NCI-H1092 (cell line): ENCODE results near the gene LMOD3.

Source experiments
- DNase-seq: peaks from one replicate; lab custom pipeline; 2025; lab: John Stamatoyannopoulos, UW

LMOD3 gene

DNA sequence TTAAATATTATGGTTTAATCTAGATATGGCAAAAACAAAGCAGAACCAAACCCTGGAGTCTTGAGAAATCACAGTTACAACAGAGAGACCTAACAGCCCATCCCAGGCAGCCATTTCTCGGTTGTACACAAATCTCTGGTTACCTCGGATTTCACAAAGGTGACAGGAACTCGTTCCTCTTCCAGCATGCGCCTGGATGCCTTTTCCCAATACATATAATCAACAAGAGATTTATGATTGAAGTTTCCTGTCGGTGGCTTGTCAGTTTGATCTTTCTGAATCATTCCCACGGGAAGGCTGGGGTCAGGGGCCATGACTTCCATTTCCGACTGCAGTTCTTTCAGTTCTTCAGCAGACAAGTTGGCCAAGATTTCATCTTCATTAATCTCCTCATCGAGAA is 445 bp downstream of the LMOD3 start:
- no peak for DNase-seq

- DNase-seq = no peak
These were observed 882 bp downstream of the LMOD3 start for GRCh38 chr3:69121513-69121912.

GRCh38 chr3:69120879-69121464 is 1.4 kb downstream of the LMOD3 start:
- DNase-seq = peak; percentile 43

GRCh38 chr3:69119681-69120080 is 2.7 kb downstream of the LMOD3 start:
- no peak for DNase-seq

- no peak for DNase-seq
These were observed 3.3 kb downstream of the LMOD3 start for GRCh38 chr3:69119138-69119537.

DNA sequence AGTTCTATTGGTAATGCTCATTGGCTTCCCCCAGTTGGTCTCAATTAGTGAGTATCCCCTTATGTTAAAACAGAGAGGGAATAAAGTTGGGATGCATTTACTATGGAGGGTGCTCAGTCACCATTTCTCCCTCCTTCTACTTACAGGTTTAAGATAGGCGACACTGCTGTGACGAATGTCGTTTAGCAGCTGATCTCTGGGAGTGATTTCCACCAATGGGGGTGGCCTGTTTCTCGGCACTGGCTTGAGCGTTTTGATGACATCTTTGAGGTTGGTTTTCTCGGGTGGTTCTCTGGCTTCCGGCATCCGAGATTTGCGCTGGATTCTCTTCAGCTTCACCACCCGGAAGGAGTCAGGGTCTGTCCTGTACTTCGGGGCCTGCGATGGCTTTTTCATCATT is 3.8 kb downstream of the LMOD3 start:
- DNase-seq = no peak

DNA sequence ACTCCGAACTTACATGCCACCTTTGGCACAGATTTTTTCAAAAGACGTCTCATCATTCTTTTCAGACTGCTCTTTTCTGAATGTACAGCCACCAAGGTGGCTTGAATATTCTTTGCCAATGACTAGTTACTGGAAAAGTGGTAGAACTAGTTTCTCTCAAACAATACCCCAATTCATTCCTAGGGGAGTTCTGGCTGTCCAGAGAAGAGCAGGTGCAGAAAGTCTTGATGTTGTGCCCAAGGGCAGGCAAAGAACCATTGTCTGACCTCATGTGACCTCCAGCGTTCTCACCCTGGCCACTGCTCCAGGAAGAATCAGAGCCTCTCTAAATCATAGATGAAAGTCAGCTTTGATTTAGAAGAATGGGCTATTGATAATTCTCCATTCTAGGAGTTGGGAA is 5.5 kb downstream of the LMOD3 start:
- no peak for DNase-seq

DNA sequence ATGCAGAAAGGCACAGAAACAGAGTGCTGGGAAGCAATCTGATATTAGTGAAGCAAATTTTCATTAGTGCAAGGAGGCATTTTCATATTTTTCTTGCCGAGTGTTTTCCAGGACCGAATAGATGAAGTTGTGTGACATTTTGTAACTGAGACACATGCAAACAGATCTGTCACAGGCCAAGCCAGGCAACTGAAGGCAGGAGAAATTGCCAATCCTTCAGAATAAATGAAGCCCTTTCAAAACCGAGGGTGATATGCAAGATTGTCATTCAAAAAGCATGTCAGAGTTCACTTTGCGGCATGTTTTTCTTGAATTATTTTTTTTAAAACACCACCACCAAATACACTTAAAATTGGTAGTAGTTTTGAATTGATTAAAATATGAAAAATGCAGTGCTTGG is 6.2 kb downstream of the LMOD3 start:
- no peak for DNase-seq

DNA sequence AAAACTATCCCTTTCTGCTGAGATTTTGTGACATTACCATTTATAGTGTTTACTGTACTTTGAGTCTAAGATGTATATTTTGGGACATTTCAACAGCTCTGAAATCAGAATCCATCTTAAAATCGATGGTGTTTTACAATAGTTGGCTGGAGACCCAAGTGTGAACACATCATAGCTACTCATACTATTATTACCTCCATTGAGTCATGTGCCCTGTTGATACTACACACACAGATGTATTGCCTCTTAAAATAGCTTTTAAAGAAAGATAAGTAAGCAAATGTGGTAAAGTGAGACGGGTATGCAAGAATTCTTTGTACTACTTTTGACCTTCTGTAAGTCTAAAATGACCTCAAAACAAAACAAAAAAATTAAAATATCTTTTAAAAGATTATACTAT is 6.7 kb downstream of the LMOD3 start:
- DNase-seq = no peak

DNA sequence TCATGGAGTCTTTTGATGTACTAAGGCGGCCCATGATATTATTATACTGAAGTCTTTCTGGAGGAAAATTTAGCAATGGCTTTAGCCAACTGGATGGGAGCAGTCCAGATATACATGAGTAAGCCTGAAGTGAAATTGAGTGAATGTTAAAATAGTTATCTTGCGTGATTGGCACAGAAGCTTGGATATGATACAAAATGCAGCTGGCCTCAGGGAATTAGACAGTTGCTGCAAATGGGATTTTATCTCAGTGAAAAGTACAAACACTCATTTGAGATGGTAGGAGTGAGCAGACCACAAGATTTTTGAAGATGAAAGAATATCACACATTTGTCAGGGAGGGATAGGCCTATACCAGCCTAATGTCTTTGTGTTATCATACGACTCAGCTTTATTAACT is 8.9 kb downstream of the LMOD3 start:
- DNase-seq = no peak

- no peak for DNase-seq
These were observed 11.4 kb downstream of the LMOD3 start for GRCh38 chr3:69110941-69111546.

GRCh38 chr3:69108811-69109210 is 13.6 kb downstream of the LMOD3 start:
- DNase-seq = no peak

DNA sequence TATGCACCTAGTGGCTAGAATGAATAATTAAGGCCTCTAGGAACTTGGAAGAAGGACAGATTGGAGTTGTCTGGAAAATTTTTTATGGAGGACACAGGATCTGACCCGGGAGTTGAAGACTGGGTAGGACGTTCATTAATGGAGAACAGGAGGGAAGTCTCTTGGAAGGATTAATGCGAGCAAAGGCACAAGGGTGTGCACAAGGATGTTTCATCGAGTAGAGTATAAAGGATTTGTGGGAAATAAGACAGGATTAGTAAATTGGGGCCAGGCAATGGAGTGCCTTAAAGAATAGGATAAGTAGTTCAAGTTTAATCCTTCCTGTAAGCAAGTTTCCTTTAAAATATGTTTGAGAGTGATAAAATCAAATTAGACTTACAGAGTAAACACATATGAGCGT is 14.6 kb downstream of the LMOD3 start:
- no peak for DNase-seq

DNA sequence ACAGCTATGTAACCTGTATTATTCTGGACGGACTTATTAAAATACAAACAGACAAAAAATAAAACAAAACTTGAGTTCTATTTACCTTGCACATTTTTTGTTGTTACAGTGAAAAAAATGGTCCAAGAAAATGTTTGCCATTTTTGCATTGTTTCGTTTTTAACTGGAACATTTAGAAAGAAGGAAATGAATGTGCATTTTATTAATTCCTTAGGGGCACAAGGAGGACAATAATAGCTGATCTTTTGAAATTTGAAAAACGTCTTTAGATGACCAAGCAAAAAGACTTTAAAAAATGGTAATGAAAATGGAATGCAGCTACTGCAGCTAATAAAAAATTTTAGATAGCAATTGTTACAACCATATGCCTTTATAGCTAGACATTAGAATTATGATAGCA is 17.1 kb downstream of the LMOD3 start:
- DNase-seq = no peak

GRCh38 chr3:69104586-69104985 is 17.8 kb downstream of the LMOD3 start:
- DNase-seq = no peak

DNA sequence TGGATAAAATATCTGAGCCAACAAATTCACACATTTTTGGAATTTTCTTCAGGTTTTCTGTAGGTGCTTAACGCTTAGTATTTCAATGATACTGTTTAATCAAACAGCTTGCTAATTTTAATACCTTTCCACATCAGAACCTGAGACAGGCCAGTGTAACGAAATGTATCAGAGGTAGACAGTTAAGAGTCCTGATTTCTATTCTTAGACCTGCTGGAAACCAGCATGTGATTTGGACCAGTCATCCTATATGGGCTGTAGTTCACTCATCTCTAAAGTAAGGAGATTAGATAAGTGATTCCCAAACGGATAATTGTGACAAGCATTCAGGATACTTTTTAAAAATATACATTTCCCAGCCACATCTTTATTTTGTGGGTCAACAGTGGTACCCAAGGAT is 19.3 kb downstream of the LMOD3 start:
- no peak for DNase-seq

- no peak for DNase-seq
These were observed 20.0 kb downstream of the LMOD3 start for GRCh38 chr3:69102384-69102783.

DNA sequence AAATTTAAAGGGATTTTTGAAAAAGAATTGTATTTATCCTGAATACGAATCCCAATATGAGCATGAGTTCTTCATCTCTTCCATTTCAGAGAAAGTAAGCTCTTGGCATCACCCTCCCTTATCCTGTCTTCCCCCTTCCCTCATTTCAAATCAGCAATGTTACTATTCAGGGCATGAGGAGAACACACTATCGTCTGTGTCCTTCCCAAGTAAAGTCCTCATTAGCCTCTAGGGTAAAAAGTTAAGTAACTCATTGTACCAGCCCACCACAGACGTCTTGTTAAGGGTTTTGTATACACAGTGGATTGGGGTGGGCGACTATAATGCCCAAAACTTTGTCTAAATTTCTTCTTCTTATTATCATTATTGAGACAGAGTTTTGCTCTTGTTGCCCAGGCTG is 22.8 kb downstream of the LMOD3 start:
- no peak for DNase-seq

DNA sequence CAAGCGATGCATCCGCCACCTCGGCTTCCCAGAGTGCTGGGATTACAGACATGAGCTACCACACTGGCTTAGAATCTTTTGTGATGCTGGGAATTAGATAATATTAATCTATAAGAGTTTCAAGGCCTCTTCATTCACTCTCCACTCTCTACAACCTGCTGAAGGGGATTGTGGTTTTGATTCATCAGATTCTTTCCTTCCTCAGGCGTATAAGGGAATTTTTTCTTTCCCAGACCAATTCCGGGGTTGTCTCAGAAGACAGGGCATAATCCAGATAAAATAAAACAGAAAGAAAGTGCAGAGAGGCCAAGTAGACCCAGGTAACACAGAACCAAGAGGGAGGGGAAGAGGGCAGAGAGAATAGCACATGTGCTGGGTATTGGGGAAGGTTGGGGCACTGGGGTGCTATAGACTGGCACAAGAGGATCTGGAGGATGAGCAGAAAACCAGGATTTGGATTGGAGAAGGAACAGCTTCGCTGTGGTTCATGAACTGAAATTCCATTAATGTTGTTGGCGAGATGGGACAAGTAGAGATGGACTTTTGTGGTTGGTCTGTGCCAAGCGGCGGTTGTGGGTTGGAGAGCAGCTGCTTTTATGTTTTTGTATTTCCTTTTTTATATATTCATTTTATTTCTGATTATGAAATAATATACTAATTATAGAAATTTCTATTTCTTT is 24.8 kb downstream of the LMOD3 start:
- DNase-seq = no peak

GRCh38 chr3:69096299-69096698 is 26.1 kb downstream of the LMOD3 start:
- no peak for DNase-seq

DNA sequence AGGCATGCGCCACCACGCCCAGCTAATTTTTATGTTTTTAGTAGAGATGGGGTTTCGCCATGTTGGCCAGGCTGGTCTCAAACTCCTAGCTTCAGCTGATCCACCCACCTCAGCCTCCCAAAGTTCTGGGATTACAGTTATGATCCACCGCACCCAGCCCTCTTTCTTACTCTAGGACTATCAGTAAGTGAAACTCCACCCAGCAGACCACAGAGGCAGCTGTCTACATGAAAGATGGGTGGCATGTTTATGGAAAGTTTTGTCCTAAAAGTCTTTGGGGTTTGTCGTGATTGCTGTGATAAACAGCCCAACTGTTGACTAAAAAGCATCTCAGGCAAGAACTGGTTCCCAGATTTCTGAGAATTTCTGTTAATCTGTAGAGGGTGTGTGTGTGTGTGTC is 26.8 kb downstream of the LMOD3 start:
- DNase-seq = no peak

DNA sequence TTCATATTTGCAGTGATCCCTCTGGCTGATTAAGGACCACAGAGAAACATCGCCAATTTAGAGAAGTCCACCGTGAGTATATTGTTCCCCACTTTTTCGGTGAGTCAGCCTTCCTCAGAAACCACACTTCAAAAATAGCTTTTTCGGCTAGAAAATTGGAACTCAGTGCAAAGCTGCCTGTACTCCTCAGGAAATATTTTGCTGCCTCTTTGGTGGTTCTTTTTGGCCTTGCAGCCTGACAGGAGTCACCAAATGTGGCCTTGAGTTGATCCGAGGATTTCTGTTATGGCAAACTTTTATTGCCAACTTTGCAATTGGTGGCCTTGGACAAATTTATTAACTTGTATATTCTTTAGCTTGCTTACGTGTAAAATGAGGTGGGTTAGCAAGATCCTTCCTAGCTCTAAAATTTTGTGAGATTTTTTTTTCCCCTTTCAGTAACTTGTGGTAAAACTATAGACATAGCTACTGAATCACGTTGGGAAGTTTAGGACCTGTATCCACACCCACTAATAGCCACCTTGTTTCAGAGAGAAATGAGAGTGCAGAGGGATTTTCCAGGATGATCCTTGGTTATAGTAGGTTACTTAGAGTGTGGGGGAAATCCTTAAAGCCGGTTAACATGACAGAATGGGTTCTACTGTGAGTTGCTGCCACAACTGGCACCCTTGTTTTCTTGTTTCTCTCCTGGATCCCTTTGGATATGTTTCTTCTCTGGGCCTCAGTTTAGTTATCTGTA is 27.8 kb downstream of the LMOD3 start:
- DNase-seq = no peak

GRCh38 chr3:69092030-69092516 is 30.3 kb downstream of the LMOD3 start:
- no peak for DNase-seq
